Measurements from ENCODE around the gene CLEC4E. TPM values are rescaled to one million over a fixed set of nuclear protein-coding genes. Genes with fewer than 3 reads are reported as not detected.

The CLEC4E gene
- total and polyA plus RNA-seq, 2 experiments from 2014 or later: not detected

DNA sequence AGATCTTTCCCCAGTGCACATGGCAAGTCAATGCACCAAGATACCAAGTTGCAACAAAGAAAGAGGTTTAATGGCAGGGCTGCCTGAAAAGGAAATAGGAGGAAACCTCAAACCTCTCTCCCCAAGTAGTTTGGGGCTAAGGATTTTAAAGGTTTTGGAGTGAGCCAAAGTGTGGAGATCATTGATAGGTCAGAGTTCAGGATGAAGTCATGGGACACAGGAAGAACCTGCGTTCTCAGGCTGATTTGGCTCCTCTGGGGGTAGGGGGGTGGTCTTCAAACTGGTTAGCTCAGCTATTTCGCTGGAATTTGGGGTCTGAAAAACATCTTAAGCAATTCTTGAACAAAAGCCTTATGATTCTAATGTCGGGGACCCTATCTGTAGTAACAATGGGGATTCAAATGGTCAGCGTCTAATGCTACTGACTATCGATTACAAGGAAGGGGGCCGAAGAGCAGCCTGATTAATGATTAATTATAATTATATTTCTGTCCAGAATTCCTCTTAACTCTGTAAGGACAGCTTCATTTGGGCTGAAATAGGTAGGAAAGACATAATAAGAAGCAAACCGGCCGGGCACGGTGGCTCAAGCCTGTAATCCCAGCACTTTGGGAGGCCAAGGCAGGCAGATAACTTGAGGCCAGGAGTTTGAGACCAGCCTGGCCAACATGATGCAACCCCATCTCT lies 40.5 kb upstream of the CLEC4E start:
- no peak overlapping the region for H2AFZ ChIP-seq
- no peaks in the 10 kb centered on the region for H3K27me3 ChIP-seq
- H3K9me3 ChIP-seq (ENCODE audit: low read depth): no peaks in the 10 kb centered on the region
- H4K20me1 ChIP-seq (ENCODE audit: insufficient read depth, poor library complexity, severe bottlenecking): no peaks in the 10 kb centered on the region
- WGBS (ENCODE audit: low lambda C conversion rate, missing lambda C conversion rate): 71% methylated on average over 9 of the region's 9 CpGs
- H3K36me3 ChIP-seq (replicated peaks; ENCODE audit: insufficient read depth, low read depth): no peaks in the 10 kb centered on the region
- no peaks in the 10 kb centered on the region for H3K9me2 ChIP-seq (replicated peaks; ENCODE audit: insufficient read depth)
- no peaks in the 10 kb centered on the region for H3K79me2 ChIP-seq
- DNase-seq (ENCODE audit: low spot score): no peak
- H3K27ac ChIP-seq: no peak overlapping the region
- H3K4me1 ChIP-seq (ENCODE audit: insufficient read depth): no peaks in the 10 kb centered on the region
- no peak for TF ChIP-seq EZH2phosphoT487 (IDR thresholded peaks at IDR 0.05; ENCODE audit: low read depth, severe bottlenecking, unreplicated experiment)
- no peak for TF ChIP-seq CTCF (IDR thresholded peaks at IDR 0.05; ENCODE audit: poor library complexity)
- no peak for TF ChIP-seq EZH2 (IDR thresholded peaks at IDR 0.05; ENCODE audit: borderline replicate concordance)
- H3K4me2 ChIP-seq: no peak overlapping the region
- H3K4me3 ChIP-seq: no peak overlapping the region

DNA sequence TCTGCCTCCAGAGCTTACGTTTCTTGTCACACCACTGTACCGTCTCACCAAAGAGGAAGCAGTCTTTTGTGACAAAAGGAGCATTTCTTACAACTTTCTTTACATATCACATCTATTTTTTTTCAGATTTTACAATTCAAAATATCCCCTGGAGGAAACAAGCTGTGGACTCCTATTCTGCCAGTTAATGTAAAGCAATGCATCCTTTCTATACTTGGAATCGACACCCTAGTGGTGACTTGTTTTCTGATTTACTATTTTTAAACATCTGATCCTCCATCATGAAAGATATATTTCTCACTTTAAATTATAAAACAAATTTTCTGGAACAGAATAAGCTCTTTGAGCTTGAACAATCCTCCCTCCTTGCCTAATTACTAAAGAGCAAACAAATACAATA lies 37.2 kb upstream of the CLEC4E start:
- no peaks in the 10 kb centered on the region for H3K36me3 ChIP-seq (replicated peaks; ENCODE audit: insufficient read depth, low read depth)
- H3K27ac ChIP-seq: no peak overlapping the region
- H3K9me2 ChIP-seq (replicated peaks; ENCODE audit: insufficient read depth): no peaks in the 10 kb centered on the region
- no peaks in the 10 kb centered on the region for H3K27me3 ChIP-seq
- WGBS (ENCODE audit: low lambda C conversion rate, missing lambda C conversion rate): 93% methylated on average over 3 of the region's 3 CpGs
- H2AFZ ChIP-seq: no peak overlapping the region
- TF ChIP-seq EZH2phosphoT487 (IDR thresholded peaks at IDR 0.05; ENCODE audit: low read depth, severe bottlenecking, unreplicated experiment) (no peak), EZH2 (IDR thresholded peaks at IDR 0.05; ENCODE audit: borderline replicate concordance) (no peak), CTCF (IDR thresholded peaks at IDR 0.05; ENCODE audit: poor library complexity) (no peak)
- no peak overlapping the region for H3K4me3 ChIP-seq
- H3K4me1 ChIP-seq (ENCODE audit: insufficient read depth): no peaks in the 10 kb centered on the region
- no peaks in the 10 kb centered on the region for H4K20me1 ChIP-seq (ENCODE audit: insufficient read depth, poor library complexity, severe bottlenecking)
- H3K79me2 ChIP-seq: no peaks in the 10 kb centered on the region
- H3K9me3 ChIP-seq (ENCODE audit: low read depth): no peaks in the 10 kb centered on the region
- no peak overlapping the region for H3K4me2 ChIP-seq
- DNase-seq (ENCODE audit: low spot score): no peak

GRCh38 chr12:8572507-8572906 lies 31.8 kb upstream of the CLEC4E start:
- H3K27ac ChIP-seq: no peak overlapping the region
- 70% methylated on average over 2 of the region's 2 CpGs for WGBS (ENCODE audit: low lambda C conversion rate, missing lambda C conversion rate)
- H4K20me1 ChIP-seq (ENCODE audit: insufficient read depth, poor library complexity, severe bottlenecking): no peaks in the 10 kb centered on the region
- no peaks in the 10 kb centered on the region for H3K9me3 ChIP-seq (ENCODE audit: low read depth)
- H3K36me3 ChIP-seq (replicated peaks; ENCODE audit: insufficient read depth, low read depth): no peaks in the 10 kb centered on the region
- H3K4me3 ChIP-seq: no peak overlapping the region
- H3K4me2 ChIP-seq: no peak overlapping the region
- DNase-seq (ENCODE audit: low spot score): no peak
- H2AFZ ChIP-seq: no peak overlapping the region
- H3K27me3 ChIP-seq: no peaks in the 10 kb centered on the region
- no peak for TF ChIP-seq CTCF (IDR thresholded peaks at IDR 0.05; ENCODE audit: poor library complexity)
- no peak for TF ChIP-seq EZH2 (IDR thresholded peaks at IDR 0.05; ENCODE audit: borderline replicate concordance)
- no peak for TF ChIP-seq EZH2phosphoT487 (IDR thresholded peaks at IDR 0.05; ENCODE audit: low read depth, severe bottlenecking, unreplicated experiment)
- H3K79me2 ChIP-seq: no peaks in the 10 kb centered on the region
- no peaks in the 10 kb centered on the region for H3K9me2 ChIP-seq (replicated peaks; ENCODE audit: insufficient read depth)
- no peaks in the 10 kb centered on the region for H3K4me1 ChIP-seq (ENCODE audit: insufficient read depth)

Measured in hepatocyte (in vitro differentiated cells).